GM10248 (cell line): ENCODE results near the gene LASP1.

Source experiments
- CTCF ChIA-PET: fragments of 300-600 bp; sonication (Branson Sonifier 250); formaldehyde crosslinking; extraction: SDS; loops from one replicate; lab custom pipeline; 2021; ENCODE audit warnings: antibody characterized with exemption; lab: Yijun Ruan, JAX
- POLR2A ChIA-PET: fragments of 350-650 bp; sonication (Branson Sonifier 250); formaldehyde crosslinking; extraction: SDS; loops from one replicate; lab custom pipeline; 2020; ENCODE audit warnings: antibody characterized with exemption; lab: Yijun Ruan, JAX
- DNase-seq: peaks from one replicate; pipeline ENCODE4 v3.0.0; 2012; ENCODE audit errors: extremely low spot score
- CTCF ChIP-seq: IDR thresholded peaks from 2 replicates; pipeline ENCODE4 v1.5.1; 2012; ENCODE audit warnings: mild to moderate bottlenecking, low read depth; ENCODE audit errors: extremely low read depth, missing control alignments, control extremely low read depth

LASP1 gene

GRCh38 chr17:38873640-38874380 is 4.0 kb downstream of the LASP1 start:
- CTCF ChIA-PET, result interaction anchor here (0.8 to 3.0 kb wide), 5 partner anchors 8 to 291 kb away, joined by 3 to 11 read pairs (median 4); no protein-coding TSS in a partner anchor
- POLR2A ChIA-PET, result no interaction called here
- no peak for TF ChIP-seq CTCF
- no peak for DNase-seq

DNA sequence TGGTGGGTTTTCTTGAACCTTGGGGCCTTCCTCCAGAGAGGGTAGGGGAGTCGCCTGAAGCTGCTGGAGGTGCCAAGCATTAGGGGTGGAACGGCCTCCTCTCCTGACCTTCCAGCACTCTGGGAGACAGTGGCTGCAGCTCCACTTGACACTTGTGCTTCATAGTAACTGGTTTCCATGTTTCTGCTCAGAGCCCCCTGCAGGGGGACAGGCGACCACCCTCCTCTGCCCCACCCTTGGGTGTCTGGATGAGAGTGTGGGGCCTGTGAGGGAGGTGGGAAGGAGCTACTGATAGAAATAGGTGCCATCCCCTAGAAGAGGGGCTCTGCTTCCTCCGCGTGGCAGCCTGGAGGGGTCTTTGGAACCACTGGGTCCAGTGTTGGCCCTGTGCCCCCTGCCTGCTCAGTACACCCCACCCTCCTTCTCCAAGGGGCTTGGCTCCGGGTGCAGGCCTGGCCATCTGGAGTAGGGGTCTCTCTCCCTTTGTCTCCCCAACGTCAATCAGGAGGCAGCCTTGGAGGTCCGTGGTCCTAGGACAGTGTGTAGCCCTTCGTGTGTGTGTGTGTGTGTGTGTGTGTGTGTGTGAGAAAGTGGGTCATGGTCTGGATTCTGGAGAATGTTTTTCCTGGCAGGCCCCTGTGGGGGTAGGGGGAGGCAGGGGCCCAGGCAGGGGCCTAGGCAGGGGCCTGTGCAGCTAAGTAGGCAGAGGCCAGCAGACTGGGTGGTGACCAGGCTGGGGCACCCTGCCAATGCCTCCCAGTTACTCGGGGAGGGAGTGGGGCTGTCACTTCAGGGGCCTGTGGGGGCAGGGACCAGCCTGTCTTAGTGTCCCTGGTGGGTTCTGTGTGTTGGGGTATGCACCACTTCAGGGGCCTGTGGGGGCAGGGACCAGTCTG is 4.9 kb downstream of the LASP1 start:
- no peak for DNase-seq
- ChIA-PET CTCF (interaction anchor here (1.2 to 1.3 kb wide), 2 partner anchors 19 to 279 kb away, joined by 3 to 4 read pairs; no protein-coding TSS in a partner anchor), POLR2A (interaction anchor here (0.6 kb wide), 1 partner anchor 13 kb away, joined by 3 read pairs; no protein-coding TSS in a partner anchor)
- TF ChIP-seq CTCF, result no peak

DNA sequence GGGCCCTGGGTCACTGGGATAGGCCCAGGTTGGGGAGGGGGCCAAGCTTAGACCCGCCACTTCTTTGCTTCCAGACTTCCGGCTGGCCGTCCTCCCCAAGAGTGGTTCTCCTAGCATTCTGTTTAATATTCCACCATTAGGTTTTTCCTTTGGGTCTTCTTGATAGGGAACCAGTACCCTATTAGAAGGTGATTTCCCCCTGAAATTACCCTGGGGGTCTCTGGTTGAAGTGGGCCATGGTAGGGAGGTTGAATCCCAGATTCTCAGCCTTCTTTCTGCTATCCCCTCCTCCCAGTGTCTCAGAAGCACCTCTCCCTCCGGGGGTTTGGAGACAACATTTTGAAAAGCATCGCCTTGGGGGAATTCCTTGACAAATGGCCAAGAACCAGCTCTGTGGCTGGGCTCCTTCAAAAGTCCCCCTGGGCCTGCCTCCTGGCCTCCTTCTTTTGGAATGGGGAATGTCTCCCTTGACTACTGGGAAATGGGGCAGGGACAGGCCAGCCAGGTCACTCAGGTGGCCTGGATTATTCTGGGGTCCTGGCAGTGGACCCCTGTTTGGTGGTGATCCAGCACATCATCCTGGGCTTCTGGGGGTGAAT is 5.7 kb downstream of the LASP1 start:
- ChIA-PET POLR2A (interaction anchor here (0.6 kb wide), 1 partner anchor 12 kb away, joined by 3 read pairs; no protein-coding TSS in a partner anchor), CTCF (interaction anchor here (1.2 kb wide), 1 partner anchor 278 kb away, joined by 3 read pairs; no protein-coding TSS in a partner anchor)
- no peak for DNase-seq
- no peak for TF ChIP-seq CTCF

DNA sequence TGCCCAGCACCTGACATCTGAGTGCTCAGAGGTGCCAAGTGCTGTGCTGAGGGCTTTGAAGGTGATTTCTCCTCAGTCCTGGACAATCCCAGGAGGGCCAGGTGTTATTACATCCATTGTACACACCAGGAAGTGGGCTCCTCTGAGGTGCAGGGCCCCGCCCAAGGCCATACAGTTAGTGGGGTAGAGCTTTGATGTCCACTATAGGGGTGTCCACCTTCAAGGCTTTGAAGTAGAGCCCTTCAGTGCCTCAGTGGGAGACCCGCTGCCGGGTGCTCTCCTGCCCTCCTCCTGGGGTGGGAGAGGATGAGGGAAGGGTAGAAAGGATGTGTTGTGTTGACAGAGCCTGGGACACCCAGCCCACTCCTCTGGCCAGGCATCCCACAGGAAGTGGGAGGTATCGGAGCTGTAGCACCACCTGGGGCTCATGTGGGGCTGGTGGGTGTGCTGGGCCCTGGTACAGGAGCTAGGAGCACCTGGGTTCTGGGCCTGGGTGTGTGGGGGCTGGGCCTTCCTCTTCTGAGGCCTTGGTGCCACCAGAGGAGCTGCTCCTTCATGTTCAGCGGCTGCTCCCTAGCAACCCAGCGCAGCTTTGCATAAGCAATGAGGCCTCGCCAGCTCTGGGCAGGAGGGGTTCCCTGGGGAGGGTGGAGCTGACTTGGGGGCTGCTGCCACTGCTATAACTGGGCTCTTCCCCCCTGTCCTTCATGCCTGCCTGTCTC is 7.4 kb downstream of the LASP1 start:
- POLR2A ChIA-PET, result interaction anchor here (0.6 kb wide), 1 partner anchor 588 kb away, joined by 3 read pairs; no protein-coding TSS in a partner anchor
- no peak for TF ChIP-seq CTCF
- CTCF ChIA-PET, result no interaction called here
- no peak for DNase-seq

- no peak for DNase-seq
- TF ChIP-seq CTCF, result no peak
- ChIA-PET POLR2A (interaction anchor here (0.5 kb wide), 1 partner anchor 589 kb away, joined by 3 read pairs; no protein-coding TSS in a partner anchor), CTCF (interaction anchor here (1.2 to 1.6 kb wide), 2 partner anchors 11 to 18 kb away, joined by 3 read pairs; no protein-coding TSS in a partner anchor)
These were observed 10.2 kb downstream of the LASP1 start for GRCh38 chr17:38879878-38880665.
